GM12878 (cell line): ENCODE data around the gene TAF10. TPM values are rescaled to one million over a fixed set of nuclear protein-coding genes. Genes with fewer than 3 reads are reported as not detected.

Experiments used
- ATAC-seq: fragments of 200-7000 bp; cut with Tn5 transposase; 3 replicates; pipeline ENCODE4 v1.9.1; 2020; ENCODE audit warnings: mild to moderate bottlenecking, moderate library complexity
- BruUV-seq: library from RNA; stranded (reverse); fragments of 400-500 nt; replicated peaks from 2 replicates; lab custom pipeline; 2021; lab: Mats Ljungman, UMichigan
- CTCF ChIA-PET: fragments of 300-600 bp; sonication (Branson Sonifier 250); formaldehyde crosslinking; extraction: SDS; loops from one replicate; lab custom pipeline; 2021; ENCODE audit warnings: inconsistent platforms; lab: Yijun Ruan, JAX
- POLR2A ChIA-PET: fragments of 350-600 bp; formaldehyde crosslinking; extraction: SDS; loops from one replicate; lab custom pipeline; 2021; ENCODE audit warnings: inconsistent platforms; lab: Charles Lee
- RAD21 ChIA-PET: fragments of 300-600 bp; sonication (Branson Sonifier 250); formaldehyde crosslinking; loops from one replicate; lab custom pipeline; 2023; ENCODE audit warnings: antibody characterized with exemption; ENCODE audit not compliant: unreplicated experiment; lab: Charles Lee
- SMC1A ChIA-PET: fragments of 300-600 bp; sonication (Branson Sonifier 250); formaldehyde crosslinking; loops from one replicate; lab custom pipeline; 2023; ENCODE audit not compliant: unreplicated experiment, uncharacterized antibody; lab: Charles Lee
- DNase-seq: peaks from one replicate; pipeline ENCODE4 v3.0.0-alpha.2; 2011; ENCODE audit warnings: low read depth, low spot score
- FAIRE-seq: peaks from 3 replicates; lab custom pipeline; 2011; peaks lifted over from hg19 to GRCh38; lab: Jason Lieb, UNC
- H2AFZ ChIP-seq: 2 replicates; pipeline ENCODE4 v1.6.0; 2011; ENCODE audit warnings: low read depth, low read length, control low read depth; ENCODE audit not compliant: control insufficient read depth
- H3K27ac ChIP-seq: 2 replicates; pipeline ENCODE4 v1.5.1; 2011; ENCODE audit warnings: control low read depth; ENCODE audit not compliant: control insufficient read depth, insufficient read depth
- H3K27me3 ChIP-seq, 2 experiments: replicated peaks in 1 of 2; 2 replicates each; pipeline versions ENCODE4 v1.6.0 to v1.6.1; 2011; ENCODE audit warnings: low read length in 1 of 2; ENCODE audit not compliant: control insufficient read depth in 2 of 2, insufficient read depth in 2 of 2
- H3K36me3 ChIP-seq, 2 experiments: 2 replicates each; pipeline ENCODE4 v1.5.1; 2011; ENCODE audit warnings: low read length in 1 of 2; ENCODE audit not compliant: control insufficient read depth in 2 of 2, insufficient read depth in 2 of 2
- H3K4me1 ChIP-seq: 2 replicates; pipeline ENCODE4 v1.6.1; 2011; ENCODE audit warnings: mild to moderate bottlenecking, low read length, moderate library complexity, mixed read lengths; ENCODE audit not compliant: control insufficient read depth, insufficient read depth
- H3K4me2 ChIP-seq: 2 replicates; pipeline ENCODE4 v1.6.0; 2011; ENCODE audit warnings: control low read depth; ENCODE audit not compliant: control insufficient read depth, insufficient read depth
- H3K4me3 ChIP-seq: fragments of 200-600 bp; sonication (generic); 2 replicates; pipeline ENCODE4 v1.5.1; 2016
- H3K79me2 ChIP-seq: 2 replicates; pipeline ENCODE4 v1.6.0; 2011; ENCODE audit warnings: low read length; ENCODE audit not compliant: control insufficient read depth, insufficient read depth
- H3K9ac ChIP-seq: 2 replicates; pipeline ENCODE4 v1.8.0; 2011; ENCODE audit warnings: low read length, control low read depth, mixed read lengths; ENCODE audit not compliant: control insufficient read depth, insufficient read depth
- H3K9me3 ChIP-seq: replicated peaks from 3 replicates; pipeline ENCODE4 v1.5.1; 2011; ENCODE audit warnings: mild to moderate bottlenecking, low read length; ENCODE audit not compliant: control insufficient read depth, insufficient read depth
- H4K20me1 ChIP-seq: 2 replicates; pipeline ENCODE4 v1.6.0; 2011; ENCODE audit not compliant: control insufficient read depth, insufficient read depth
- BCL3 ChIP-seq: IDR thresholded peaks from 2 replicates; pipeline ENCODE4 v1.6.1; 2011; ENCODE audit warnings: borderline replicate concordance, low read depth, mild to moderate bottlenecking, moderate library complexity, low read length; ENCODE audit not compliant: insufficient read depth, poor library complexity, severe bottlenecking
- CBFB ChIP-seq: IDR thresholded peaks from 2 replicates; pipeline ENCODE4 v1.6.1; 2016; ENCODE audit warnings: antibody characterized with exemption, low read depth
- DPF2 ChIP-seq: fragments of 450-650 bp; IDR thresholded peaks from 2 replicates; pipeline ENCODE4 v1.6.1; 2017; ENCODE audit warnings: mild to moderate bottlenecking
- ESRRA ChIP-seq: IDR thresholded peaks from 2 replicates; pipeline ENCODE4 v1.6.1; 2012; ENCODE audit warnings: mild to moderate bottlenecking, low read length, improper control_type of control experiment
- FOS ChIP-seq: IDR thresholded peaks from 3 replicates; pipeline ENCODE4 v1.6.1; 2011; ENCODE audit warnings: borderline replicate concordance; ENCODE audit not compliant: insufficient read length; ENCODE audit errors: extremely low read depth
- HCFC1 ChIP-seq: fragments of 150-350 bp; IDR thresholded peaks from 2 replicates; pipeline ENCODE4 v1.6.1; 2014; ENCODE audit warnings: low read length
- MYC ChIP-seq: IDR thresholded peaks from 2 replicates; pipeline ENCODE4 v1.6.1; 2011; ENCODE audit warnings: mild to moderate bottlenecking, low read length, moderate library complexity, inconsistent platforms; ENCODE audit not compliant: insufficient read depth, insufficient replicate concordance, insufficient read length, severe bottlenecking
- TCF12 ChIP-seq: IDR thresholded peaks from 2 replicates; pipeline ENCODE4 v1.6.1; 2011; ENCODE audit warnings: low read depth, mild to moderate bottlenecking, low read length
- ZNF24 ChIP-seq: fragments of 450-650 bp; IDR thresholded peaks from 2 replicates; pipeline ENCODE4 v1.6.1; 2017; ENCODE audit warnings: antibody characterized with exemption, mild to moderate bottlenecking
- WGBS: methylation state at CpG from one replicate; pipeline ENCODE4 v1.1.6; 2016; ENCODE audit warnings: low lambda C conversion rate; ENCODE audit not compliant: insufficient replicate concordance, insufficient coverage; ENCODE audit errors: missing lambda C conversion rate; 5-methylcytosine and 5-hydroxymethylcytosine counted together
- in situ Hi-C: fragments of 300-500 bp; cut with MboI; formaldehyde crosslinking; loops from 9 replicates; pipeline ENCODE4 v1.14.3; 2018; ENCODE audit warnings: mixed read lengths
- intact Hi-C: fragments of 100-400 bp; cut with micrococcal nuclease; formaldehyde crosslinking; loops from one replicate; pipeline ENCODE4 v1.14.2; 2022; ENCODE audit not compliant: unreplicated experiment
- polyA plus RNA-seq, 11 experiments: library from polyadenylated mRNA; depleted of rRNA in 4 of 11; unstranded in 6 of 11; stranded (reverse) in 5 of 11; fragments of >200 nt; fragmentation: Nextera tagmentation in 4 of 11; fragmentation: Illumina TruSeq in 1 of 11; extraction: Ambion mirVana in 4 of 11; extraction: Trizol in 1 of 11; gene quantifications; 1 replicate in 1 of 11; 2 replicates in 10 of 11; pipeline versions ENCODE4 v1.2.1 to v1.2.3, GENCODE V29; 2011 to 2016; ENCODE audit warnings: inconsistent platforms in 2 of 11, missing spikeins in 2 of 11, low read depth in 1 of 11
- total RNA-seq, 4 experiments: library from RNA; depleted of rRNA in 3 of 4; stranded (reverse); fragments of >200 nt in 3 of 4; fragmentation: Illumina TruSeq in 1 of 4; extraction: Trizol in 1 of 4; gene quantifications; 2 replicates each; pipeline versions ENCODE4 v1.2.1 to v1.2.3, GENCODE V29; 2013 to 2021

Gene TAF10
- total and polyA plus RNA-seq, 10 of the 15 experiments (the other 5 are each of a cell fraction or from before 2014, with no cell fraction given) = 26.7 to 251 (median 149) TPM

GRCh38 chr11:6578134-6578533, 33.9 kb downstream of the TAF10 start:
- no peaks in the 10 kb centered on the region for H3K9me3 ChIP-seq
- H3K27ac ChIP-seq = no peak overlapping the region
- ChIA-PET RAD21 (no interaction called here), CTCF (no interaction called here), POLR2A (no interaction called here), SMC1A (interaction anchor here (0.7 to 1.5 kb wide), 3 partner anchors 9 to 52 kb away, joined by 3 to 5 read pairs (median 3); no protein-coding TSS in a partner anchor)
- no peak overlapping the region for H3K4me2 ChIP-seq
- no TSS peak for BruUV-seq
- in situ Hi-C loops = no loop called here
- DNase-seq = no peak
- peaks cover 4 to 5% of the 10 kb centered on the region in 2 experiments; a peak in 3 of 4 replicates for H3K36me3 ChIP-seq
- no peaks in the 10 kb centered on the region for H3K79me2 ChIP-seq
- no peaks in the 10 kb centered on the region for H4K20me1 ChIP-seq
- no peak overlapping the region for H3K9ac ChIP-seq
- FAIRE-seq = no peak
- peak; percentile 42; the same call in 1 of the 3 replicates for ATAC-seq
- H2AFZ ChIP-seq = no peak overlapping the region
- no peak overlapping the region for H3K4me3 ChIP-seq
- 94% methylated on average over 1 of the region's 1 CpG for WGBS
- TF ChIP-seq DPF2 (no peak), TCF12 (no peak), FOS (no peak), ZNF24 (no peak), CBFB (no peak), HCFC1 (no peak), BCL3 (no peak), MYC (no peak), ESRRA (no peak)
- H3K4me1 ChIP-seq = no peaks in the 10 kb centered on the region
- intact Hi-C loops = no loop called here
- H3K27me3 ChIP-seq = no peaks in the 10 kb centered on the region
